Measurements from ENCODE around the gene TBC1D3B.

The TBC1D3B gene

GRCh38 chr17:36117505-36118382 is 58.7 kb downstream of the TBC1D3B start:
- peaks cover 0 to 21% (median 0%) of the 10 kb centered on the region in 10 experiments; a peak in 4 of 20 replicates for H3K4me1 ChIP-seq
- H4K20me1 ChIP-seq: no peaks in the 10 kb centered on the region
- H3K27me3 ChIP-seq: no peaks in the 10 kb centered on the region
- 0 out of 22 replicates have a peak, but pooled peaks cover 0 to 1% (median 0%) of the 10 kb centered on the region in 11 experiments for H3K36me3 ChIP-seq
- H3K4me3 ChIP-seq: no peak overlapping the region
- TF ChIP-seq Cebpa-rat (IDR thresholded peaks at IDR 0.05): no peak
- H3K9ac ChIP-seq: no peak overlapping the region
- peaks cover 5 to 60% (median 27%) of the 10 kb centered on the region in 11 experiments for H3K9me3 ChIP-seq (replicated peaks in 1 of 11)
- no peak overlapping the region for H3K27ac ChIP-seq
- peak overlapping the region in 2 of 11 experiments; percentile 37 to 45; a peak in 4 of 22 replicates for H3K4me2 ChIP-seq

Measured in BLaER1 treated with 17β-estradiol and CSF1 and Interleukin-3, amounts not matched to agents 10 nM and 100 nM (cell line).